Ishikawa (cell line): ENCODE results near the gene SH3YL1.

Source experiments
- CEBPB ChIP-seq: IDR thresholded peaks from 2 replicates; pipeline ENCODE4 v1.6.1; 2012
- EGR1 ChIP-seq: IDR thresholded peaks from 2 replicates; pipeline ENCODE4 v1.6.1; 2012
- FOXM1 ChIP-seq: IDR thresholded peaks from 2 replicates; pipeline ENCODE4 v1.6.1; 2012; ENCODE audit warnings: low read depth, borderline replicate concordance
- NFIC ChIP-seq: IDR thresholded peaks from 2 replicates; pipeline ENCODE4 v1.6.1; 2012
- RAD21 ChIP-seq: IDR thresholded peaks from 2 replicates; pipeline ENCODE4 v1.6.1; 2012; ENCODE audit warnings: low read depth
- TCF12 ChIP-seq: IDR thresholded peaks from 2 replicates; pipeline ENCODE4 v1.6.1; 2012; ENCODE audit warnings: low read depth
- TEAD4 ChIP-seq: IDR thresholded peaks from 2 replicates; pipeline ENCODE4 v1.6.1; 2012
- YY1 ChIP-seq: IDR thresholded peaks from 2 replicates; pipeline ENCODE4 v1.6.1; 2012; ENCODE audit warnings: low read depth
- ZBTB7A ChIP-seq: IDR thresholded peaks from 2 replicates; pipeline ENCODE4 v1.6.1; 2012; ENCODE audit warnings: low read depth
- TF ChIP-seq, protein P1 (sequence below): IDR thresholded peaks from 2 replicates; pipeline ENCODE4 v1.6.1; 2012; ENCODE audit warnings: low read depth, mild to moderate bottlenecking
- TF ChIP-seq, protein P2 (sequence below): IDR thresholded peaks from 2 replicates; pipeline ENCODE4 v1.6.1; 2012

The SH3YL1 gene

DNA sequence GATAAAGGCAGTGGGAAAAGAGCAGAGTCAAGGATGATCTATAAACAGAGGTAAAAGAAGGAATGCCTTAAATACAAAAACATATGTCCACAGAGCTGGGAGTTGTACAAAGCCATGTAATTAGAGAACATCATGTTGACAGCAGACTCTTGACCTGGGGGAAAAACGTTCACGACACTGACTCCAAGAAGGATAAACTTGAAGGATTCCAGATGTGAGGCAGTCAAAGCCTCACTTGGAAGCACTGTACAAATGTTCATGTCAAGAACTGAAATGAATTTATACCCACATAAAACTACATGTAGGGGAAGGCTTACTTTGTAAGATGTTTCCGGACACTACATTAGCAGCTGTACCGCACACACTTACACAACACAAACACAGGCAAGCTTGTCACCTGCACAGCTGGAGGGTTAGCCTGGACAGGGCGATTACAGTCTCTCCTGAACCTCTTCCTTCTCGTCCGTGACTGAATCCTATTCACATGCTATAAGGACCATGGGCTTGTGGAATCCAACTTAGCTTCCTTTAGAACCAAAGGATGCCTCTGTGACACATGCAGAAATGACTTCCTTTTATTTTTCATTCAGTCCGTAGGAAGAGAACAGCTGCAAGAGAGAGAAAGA lies 88.6 kb downstream of the SH3YL1 start:
- TF ChIP-seq CEBPB (no peak), RAD21 (no peak), YY1 (no peak), NFIC (no peak), TCF12 (no peak), TEAD4 (no peak), ZBTB7A (no peak), FOXM1 (no peak)
- TF ChIP-seq, protein P1, sequence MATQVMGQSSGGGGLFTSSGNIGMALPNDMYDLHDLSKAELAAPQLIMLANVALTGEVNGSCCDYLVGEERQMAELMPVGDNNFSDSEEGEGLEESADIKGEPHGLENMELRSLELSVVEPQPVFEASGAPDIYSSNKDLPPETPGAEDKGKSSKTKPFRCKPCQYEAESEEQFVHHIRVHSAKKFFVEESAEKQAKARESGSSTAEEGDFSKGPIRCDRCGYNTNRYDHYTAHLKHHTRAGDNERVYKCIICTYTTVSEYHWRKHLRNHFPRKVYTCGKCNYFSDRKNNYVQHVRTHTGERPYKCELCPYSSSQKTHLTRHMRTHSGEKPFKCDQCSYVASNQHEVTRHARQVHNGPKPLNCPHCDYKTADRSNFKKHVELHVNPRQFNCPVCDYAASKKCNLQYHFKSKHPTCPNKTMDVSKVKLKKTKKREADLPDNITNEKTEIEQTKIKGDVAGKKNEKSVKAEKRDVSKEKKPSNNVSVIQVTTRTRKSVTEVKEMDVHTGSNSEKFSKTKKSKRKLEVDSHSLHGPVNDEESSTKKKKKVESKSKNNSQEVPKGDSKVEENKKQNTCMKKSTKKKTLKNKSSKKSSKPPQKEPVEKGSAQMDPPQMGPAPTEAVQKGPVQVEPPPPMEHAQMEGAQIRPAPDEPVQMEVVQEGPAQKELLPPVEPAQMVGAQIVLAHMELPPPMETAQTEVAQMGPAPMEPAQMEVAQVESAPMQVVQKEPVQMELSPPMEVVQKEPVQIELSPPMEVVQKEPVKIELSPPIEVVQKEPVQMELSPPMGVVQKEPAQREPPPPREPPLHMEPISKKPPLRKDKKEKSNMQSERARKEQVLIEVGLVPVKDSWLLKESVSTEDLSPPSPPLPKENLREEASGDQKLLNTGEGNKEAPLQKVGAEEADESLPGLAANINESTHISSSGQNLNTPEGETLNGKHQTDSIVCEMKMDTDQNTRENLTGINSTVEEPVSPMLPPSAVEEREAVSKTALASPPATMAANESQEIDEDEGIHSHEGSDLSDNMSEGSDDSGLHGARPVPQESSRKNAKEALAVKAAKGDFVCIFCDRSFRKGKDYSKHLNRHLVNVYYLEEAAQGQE = no peak
- TF ChIP-seq, protein P2, sequence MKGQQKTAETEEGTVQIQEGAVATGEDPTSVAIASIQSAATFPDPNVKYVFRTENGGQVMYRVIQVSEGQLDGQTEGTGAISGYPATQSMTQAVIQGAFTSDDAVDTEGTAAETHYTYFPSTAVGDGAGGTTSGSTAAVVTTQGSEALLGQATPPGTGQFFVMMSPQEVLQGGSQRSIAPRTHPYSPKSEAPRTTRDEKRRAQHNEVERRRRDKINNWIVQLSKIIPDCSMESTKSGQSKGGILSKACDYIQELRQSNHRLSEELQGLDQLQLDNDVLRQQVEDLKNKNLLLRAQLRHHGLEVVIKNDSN = no peak

DNA sequence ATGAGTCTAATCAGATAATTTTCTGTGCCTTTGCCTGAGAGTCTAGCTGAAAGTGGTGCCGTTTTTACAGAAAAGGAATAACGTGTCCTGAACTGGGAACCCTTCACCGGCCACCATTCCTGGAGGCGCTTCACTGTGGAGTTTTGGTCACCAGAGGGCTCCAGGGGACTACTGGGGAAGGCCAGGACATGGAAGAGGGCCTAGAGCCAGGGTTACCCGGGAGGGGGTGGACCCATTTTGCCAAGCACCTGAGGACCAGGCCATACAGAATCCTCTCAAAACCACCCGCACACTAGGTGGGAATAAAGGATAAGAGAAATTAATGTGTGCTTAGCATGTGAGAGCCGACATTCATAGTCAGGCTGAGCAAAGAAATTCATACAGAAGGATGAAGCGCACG lies 91.7 kb downstream of the SH3YL1 start:
- TF ChIP-seq RAD21 = peak; percentile 34; the same call in 1 of the 2 replicates

DNA sequence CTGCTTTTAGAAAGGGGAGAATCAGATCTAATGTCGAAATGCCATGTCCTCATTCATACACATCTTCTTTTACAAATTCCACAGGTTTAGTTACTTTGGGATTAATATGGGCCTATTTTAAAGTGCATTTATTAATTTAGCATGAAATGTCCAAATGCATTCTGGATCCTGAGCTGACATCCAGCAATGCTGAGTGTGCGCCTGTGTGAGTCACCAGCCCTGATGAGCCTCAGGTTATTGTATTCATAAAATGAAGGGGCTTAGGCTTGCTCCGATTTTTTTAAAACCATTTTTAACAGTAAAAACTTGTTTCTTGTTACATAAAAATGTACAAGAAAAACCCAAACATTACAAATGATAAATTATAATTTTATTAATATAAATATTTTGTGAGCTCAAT lies 94.1 kb downstream of the SH3YL1 start:
- no peak for TF ChIP-seq CEBPB
- TF ChIP-seq RAD21 = no peak
- no peak for TF ChIP-seq ZBTB7A
- TF ChIP-seq FOXM1 = no peak
- no peak for TF ChIP-seq YY1
- no peak for TF ChIP-seq EGR1
